K562 (cell line): ENCODE results near the gene GPR148. TPM values are rescaled to one million over a fixed set of nuclear protein-coding genes. Genes with fewer than 3 reads are reported as not detected.
A peak's percentile ranks its signal among the peaks of the same experiment; 100 is the strongest.

Experiments used
- ARID1B ChIP-seq: fragments of 450-650 bp; IDR thresholded peaks from 2 replicates; pipeline ENCODE4 v1.6.1; 2016; ENCODE audit warnings: antibody characterized with exemption, mild to moderate bottlenecking, inconsistent platforms
- CBX2 ChIP-seq: fragments of 200-600 bp; sonication (generic); IDR thresholded peaks from one replicate; pipeline ENCODE4 v1.6.1; 2012; ENCODE audit warnings: mild to moderate bottlenecking, low read length, inconsistent platforms; ENCODE audit not compliant: insufficient read depth, poor library complexity, severe bottlenecking
- CXXC5 ChIP-seq: fragments of 250-450 bp; sonication (Bioruptor Pico); IDR thresholded peaks from 2 replicates; pipeline ENCODE4 v1.8.0; 2022; ENCODE audit warnings: inconsistent platforms, mild to moderate bottlenecking, moderate library complexity
- ETV6 ChIP-seq, 3 experiments: fragments of 150-350 bp in 1 of 3; sonication (generic) in 1 of 3; formaldehyde crosslinking in 1 of 3; IDR thresholded peaks; 2 replicates each; pipeline versions ENCODE4 v1.6.1 to v1.8.0; 2014 to 2022; ENCODE audit warnings: borderline replicate concordance in 2 of 3, low read depth in 2 of 3, antibody characterized with exemption in 1 of 3, low read length in 1 of 3, mild to moderate bottlenecking in 1 of 3, missing genetic modification reagents in 1 of 3
- FOS ChIP-seq: IDR thresholded peaks from 3 replicates; pipeline ENCODE4 v1.6.1; 2011; ENCODE audit not compliant: insufficient read length; ENCODE audit errors: extremely low read depth
- GATAD2A ChIP-seq: fragments of 450-650 bp; IDR thresholded peaks from 2 replicates; pipeline ENCODE4 v1.6.1; 2017
- HDAC3 ChIP-seq: fragments of 450-650 bp; IDR thresholded peaks from 2 replicates; pipeline ENCODE4 v1.6.1; 2018; ENCODE audit warnings: borderline replicate concordance, mild to moderate bottlenecking, moderate library complexity; ENCODE audit not compliant: partially characterized antibody
- KLF1 ChIP-seq: fragments of 450-650 bp; IDR thresholded peaks from 2 replicates; pipeline ENCODE4 v1.6.1; 2016; ENCODE audit warnings: missing genetic modification characterization, missing compliant biosample characterization
- L3MBTL2 ChIP-seq: fragments of 450-650 bp; IDR thresholded peaks from 2 replicates; pipeline ENCODE4 v1.6.1; 2016; ENCODE audit warnings: mild to moderate bottlenecking, moderate library complexity
- TAF7 ChIP-seq: fragments of 450-650 bp; IDR thresholded peaks from 2 replicates; pipeline ENCODE4 v1.6.1; 2016; ENCODE audit warnings: missing genetic modification characterization, missing compliant biosample characterization
- TARDBP ChIP-seq: fragments of 450-650 bp; IDR thresholded peaks from 2 replicates; pipeline ENCODE4 v1.6.1; 2016
- TGIF2 ChIP-seq: sonication (generic); formaldehyde crosslinking; IDR thresholded peaks from 2 replicates; pipeline ENCODE4 v1.8.1; 2022; ENCODE audit warnings: mild to moderate bottlenecking, missing genetic modification reagents, moderate library complexity
- polyA plus RNA-seq, 8 experiments: library from polyadenylated mRNA; depleted of rRNA in 4 of 8; stranded (reverse) in 5 of 8; unstranded in 3 of 8; fragments of >200 nt; fragmentation: Nextera tagmentation in 2 of 8; fragmentation: Illumina TruSeq in 1 of 8; extraction: Ambion mirVana in 2 of 8; extraction: Trizol in 1 of 8; gene quantifications; 2 replicates each; pipeline versions ENCODE4 v1.2.1 to v1.2.3, GENCODE V29; 2011 to 2014; ENCODE audit warnings: inconsistent platforms in 1 of 8, missing spikeins in 1 of 8
- total RNA-seq, 7 experiments: library from RNA; depleted of rRNA in 6 of 7; stranded (reverse); fragments of >200 nt in 6 of 7; fragmentation: Illumina TruSeq in 2 of 7; extraction: Trizol in 2 of 7; gene quantifications; 2 replicates each; pipeline versions ENCODE4 v1.2.1 to v1.2.3, GENCODE V29; 2011 to 2021; ENCODE audit warnings: low replicate concordance in 1 of 7
- TF ChIP-seq, protein P1 (sequence below): sonication (generic); formaldehyde crosslinking; IDR thresholded peaks from 2 replicates; pipeline ENCODE4 v1.8.0; 2022; ENCODE audit warnings: mild to moderate bottlenecking, missing genetic modification reagents
- TF ChIP-seq, protein P2 (sequence below): sonication (generic); formaldehyde crosslinking; IDR thresholded peaks from 2 replicates; pipeline ENCODE4 v1.8.1; 2023; ENCODE audit warnings: mild to moderate bottlenecking, missing genetic modification reagents, moderate library complexity
- TF ChIP-seq, protein P3 (sequence below): sonication (generic); formaldehyde crosslinking; IDR thresholded peaks from 2 replicates; pipeline ENCODE4 v1.9.0; 2022; ENCODE audit warnings: mild to moderate bottlenecking, missing genetic modification reagents
- TF ChIP-seq, protein P4 (sequence below): fragments of 450-650 bp; IDR thresholded peaks from 2 replicates; pipeline ENCODE4 v1.6.1; 2016; ENCODE audit warnings: low read depth, mild to moderate bottlenecking, moderate library complexity
- TF ChIP-seq, protein P5 (sequence below), 2 experiments: fragments of 250-450 bp in 1 of 2; fragments of 450-650 bp in 1 of 2; sonication (Bioruptor Pico) in 1 of 2; IDR thresholded peaks; 2 replicates each; pipeline versions ENCODE4 v1.6.1 to v1.8.0; 2016 to 2021; ENCODE audit warnings: mild to moderate bottlenecking in 2 of 2, moderate library complexity in 2 of 2, missing compliant biosample characterization in 1 of 2, missing genetic modification characterization in 1 of 2
- TF ChIP-seq, protein P6 (sequence below): fragments of 450-650 bp; IDR thresholded peaks from 2 replicates; pipeline ENCODE4 v1.7.0; 2016; ENCODE audit warnings: borderline replicate concordance

Gene GPR148
- total and polyA plus RNA-seq, 9 of the 15 experiments (the other 6 are each of a cell fraction or from before 2014, with no cell fraction given): not detected

DNA sequence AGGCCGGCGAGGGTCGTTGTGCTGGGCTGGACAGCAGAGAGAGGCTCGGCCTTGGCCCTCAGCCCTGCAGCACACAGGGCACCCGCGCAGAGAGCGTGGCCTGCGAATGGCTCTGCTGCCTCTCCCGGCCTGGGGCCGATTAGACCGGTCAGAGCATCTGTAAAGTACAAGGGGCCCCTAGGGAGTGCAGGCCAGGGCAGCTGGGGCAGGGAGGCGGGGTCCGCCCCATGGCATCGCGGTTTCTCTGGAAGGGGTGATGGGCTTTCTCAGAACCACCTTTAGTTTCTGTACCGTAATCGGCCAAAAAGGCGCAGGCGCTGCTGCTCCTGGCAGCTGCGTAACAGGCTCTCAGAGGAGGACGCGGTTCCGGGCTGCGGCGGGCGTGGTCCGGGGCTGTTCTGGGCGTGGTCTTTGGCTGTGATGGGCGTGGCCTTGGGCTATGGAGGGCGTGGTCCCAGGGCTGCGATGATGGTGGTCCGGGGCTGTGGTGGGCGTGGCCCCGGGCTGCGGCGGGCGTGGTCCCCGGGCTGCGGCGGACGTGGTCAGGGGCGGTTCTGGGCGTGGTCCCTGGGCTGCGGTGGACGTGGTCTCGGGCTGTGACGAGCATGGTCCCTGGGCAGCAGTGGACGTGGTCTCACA lies 1.5 kb upstream of the GPR148 start (continued):
- TF ChIP-seq, protein P1, sequence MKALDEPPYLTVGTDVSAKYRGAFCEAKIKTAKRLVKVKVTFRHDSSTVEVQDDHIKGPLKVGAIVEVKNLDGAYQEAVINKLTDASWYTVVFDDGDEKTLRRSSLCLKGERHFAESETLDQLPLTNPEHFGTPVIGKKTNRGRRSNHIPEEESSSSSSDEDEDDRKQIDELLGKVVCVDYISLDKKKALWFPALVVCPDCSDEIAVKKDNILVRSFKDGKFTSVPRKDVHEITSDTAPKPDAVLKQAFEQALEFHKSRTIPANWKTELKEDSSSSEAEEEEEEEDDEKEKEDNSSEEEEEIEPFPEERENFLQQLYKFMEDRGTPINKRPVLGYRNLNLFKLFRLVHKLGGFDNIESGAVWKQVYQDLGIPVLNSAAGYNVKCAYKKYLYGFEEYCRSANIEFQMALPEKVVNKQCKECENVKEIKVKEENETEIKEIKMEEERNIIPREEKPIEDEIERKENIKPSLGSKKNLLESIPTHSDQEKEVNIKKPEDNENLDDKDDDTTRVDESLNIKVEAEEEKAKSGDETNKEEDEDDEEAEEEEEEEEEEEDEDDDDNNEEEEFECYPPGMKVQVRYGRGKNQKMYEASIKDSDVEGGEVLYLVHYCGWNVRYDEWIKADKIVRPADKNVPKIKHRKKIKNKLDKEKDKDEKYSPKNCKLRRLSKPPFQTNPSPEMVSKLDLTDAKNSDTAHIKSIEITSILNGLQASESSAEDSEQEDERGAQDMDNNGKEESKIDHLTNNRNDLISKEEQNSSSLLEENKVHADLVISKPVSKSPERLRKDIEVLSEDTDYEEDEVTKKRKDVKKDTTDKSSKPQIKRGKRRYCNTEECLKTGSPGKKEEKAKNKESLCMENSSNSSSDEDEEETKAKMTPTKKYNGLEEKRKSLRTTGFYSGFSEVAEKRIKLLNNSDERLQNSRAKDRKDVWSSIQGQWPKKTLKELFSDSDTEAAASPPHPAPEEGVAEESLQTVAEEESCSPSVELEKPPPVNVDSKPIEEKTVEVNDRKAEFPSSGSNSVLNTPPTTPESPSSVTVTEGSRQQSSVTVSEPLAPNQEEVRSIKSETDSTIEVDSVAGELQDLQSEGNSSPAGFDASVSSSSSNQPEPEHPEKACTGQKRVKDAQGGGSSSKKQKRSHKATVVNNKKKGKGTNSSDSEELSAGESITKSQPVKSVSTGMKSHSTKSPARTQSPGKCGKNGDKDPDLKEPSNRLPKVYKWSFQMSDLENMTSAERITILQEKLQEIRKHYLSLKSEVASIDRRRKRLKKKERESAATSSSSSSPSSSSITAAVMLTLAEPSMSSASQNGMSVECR: no peak
- TF ChIP-seq GATAD2A: no peak
- no peak; the same call in 1 of the 2 replicates for TF ChIP-seq TARDBP
- peak; percentile 41 for TF ChIP-seq L3MBTL2
- no peak for TF ChIP-seq ARID1B
- TF ChIP-seq TAF7 (tag): no peak
- TF ChIP-seq, protein P2, sequence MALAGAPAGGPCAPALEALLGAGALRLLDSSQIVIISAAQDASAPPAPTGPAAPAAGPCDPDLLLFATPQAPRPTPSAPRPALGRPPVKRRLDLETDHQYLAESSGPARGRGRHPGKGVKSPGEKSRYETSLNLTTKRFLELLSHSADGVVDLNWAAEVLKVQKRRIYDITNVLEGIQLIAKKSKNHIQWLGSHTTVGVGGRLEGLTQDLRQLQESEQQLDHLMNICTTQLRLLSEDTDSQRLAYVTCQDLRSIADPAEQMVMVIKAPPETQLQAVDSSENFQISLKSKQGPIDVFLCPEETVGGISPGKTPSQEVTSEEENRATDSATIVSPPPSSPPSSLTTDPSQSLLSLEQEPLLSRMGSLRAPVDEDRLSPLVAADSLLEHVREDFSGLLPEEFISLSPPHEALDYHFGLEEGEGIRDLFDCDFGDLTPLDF (CRISPR knock-in tag): no peak
- TF ChIP-seq, protein P3, sequence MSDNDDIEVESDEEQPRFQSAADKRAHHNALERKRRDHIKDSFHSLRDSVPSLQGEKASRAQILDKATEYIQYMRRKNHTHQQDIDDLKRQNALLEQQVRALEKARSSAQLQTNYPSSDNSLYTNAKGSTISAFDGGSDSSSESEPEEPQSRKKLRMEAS (CRISPR knock-in tag): peak; percentile 17; the same call in 1 of the 2 replicates
- TF ChIP-seq CXXC5 (CRISPR knock-in tag): peak; percentile 72
- no peak for TF ChIP-seq ETV6 (IDR thresholded peaks at IDR 0.05; ENCODE audit: borderline replicate concordance in 1 of 2, low read depth in 2 of 2, low read length in 1 of 2)
- no peak for TF ChIP-seq ETV6 (CRISPR knock-in tag; IDR thresholded peaks at IDR 0.05; ENCODE audit: borderline replicate concordance)
- TF ChIP-seq, protein P4, sequence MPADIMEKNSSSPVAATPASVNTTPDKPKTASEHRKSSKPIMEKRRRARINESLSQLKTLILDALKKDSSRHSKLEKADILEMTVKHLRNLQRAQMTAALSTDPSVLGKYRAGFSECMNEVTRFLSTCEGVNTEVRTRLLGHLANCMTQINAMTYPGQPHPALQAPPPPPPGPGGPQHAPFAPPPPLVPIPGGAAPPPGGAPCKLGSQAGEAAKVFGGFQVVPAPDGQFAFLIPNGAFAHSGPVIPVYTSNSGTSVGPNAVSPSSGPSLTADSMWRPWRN: no peak
- TF ChIP-seq, protein P5, sequence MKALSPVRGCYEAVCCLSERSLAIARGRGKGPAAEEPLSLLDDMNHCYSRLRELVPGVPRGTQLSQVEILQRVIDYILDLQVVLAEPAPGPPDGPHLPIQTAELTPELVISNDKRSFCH (CRISPR knock-in tag; IDR thresholded peaks at IDR 0.05): no peak
- TF ChIP-seq, protein P5 (tag; IDR thresholded peaks at IDR 0.05): no peak
- no peak for TF ChIP-seq FOS
- TF ChIP-seq KLF1 (tag): peak; percentile 85; the same call in 1 of the 2 replicates
- TF ChIP-seq CBX2: no peak
- TF ChIP-seq, protein P6, sequence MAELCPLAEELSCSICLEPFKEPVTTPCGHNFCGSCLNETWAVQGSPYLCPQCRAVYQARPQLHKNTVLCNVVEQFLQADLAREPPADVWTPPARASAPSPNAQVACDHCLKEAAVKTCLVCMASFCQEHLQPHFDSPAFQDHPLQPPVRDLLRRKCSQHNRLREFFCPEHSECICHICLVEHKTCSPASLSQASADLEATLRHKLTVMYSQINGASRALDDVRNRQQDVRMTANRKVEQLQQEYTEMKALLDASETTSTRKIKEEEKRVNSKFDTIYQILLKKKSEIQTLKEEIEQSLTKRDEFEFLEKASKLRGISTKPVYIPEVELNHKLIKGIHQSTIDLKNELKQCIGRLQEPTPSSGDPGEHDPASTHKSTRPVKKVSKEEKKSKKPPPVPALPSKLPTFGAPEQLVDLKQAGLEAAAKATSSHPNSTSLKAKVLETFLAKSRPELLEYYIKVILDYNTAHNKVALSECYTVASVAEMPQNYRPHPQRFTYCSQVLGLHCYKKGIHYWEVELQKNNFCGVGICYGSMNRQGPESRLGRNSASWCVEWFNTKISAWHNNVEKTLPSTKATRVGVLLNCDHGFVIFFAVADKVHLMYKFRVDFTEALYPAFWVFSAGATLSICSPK: no peak
- TF ChIP-seq HDAC3: no peak
- TF ChIP-seq TGIF2 (CRISPR knock-in tag): no peak
